GM19372 (cell line): Measurements from ENCODE around the gene OBI1.
"Not testable (repeated sequence)": the region's sequence is repeated elsewhere in the genome, so short reads cannot be mapped to it uniquely, and the experiment has no call there.

Experiments used
- ATAC-seq: cut with Tn5 transposase; IDR thresholded peaks from one replicate; pipeline ENCODE4 v1.9.1; 2021; ENCODE audit warnings: mild to moderate bottlenecking, low read depth, moderate library complexity; ENCODE audit not compliant: unreplicated experiment

Gene OBI1

GRCh38 chr13:78649997-78650716, 8.8 kb downstream of the OBI1 start:
- ATAC-seq, result no peak

- ATAC-seq, result not testable (repeated sequence)
Measured at GRCh38 chr13:78647109-78647678, 11.8 kb downstream of the OBI1 start.

DNA sequence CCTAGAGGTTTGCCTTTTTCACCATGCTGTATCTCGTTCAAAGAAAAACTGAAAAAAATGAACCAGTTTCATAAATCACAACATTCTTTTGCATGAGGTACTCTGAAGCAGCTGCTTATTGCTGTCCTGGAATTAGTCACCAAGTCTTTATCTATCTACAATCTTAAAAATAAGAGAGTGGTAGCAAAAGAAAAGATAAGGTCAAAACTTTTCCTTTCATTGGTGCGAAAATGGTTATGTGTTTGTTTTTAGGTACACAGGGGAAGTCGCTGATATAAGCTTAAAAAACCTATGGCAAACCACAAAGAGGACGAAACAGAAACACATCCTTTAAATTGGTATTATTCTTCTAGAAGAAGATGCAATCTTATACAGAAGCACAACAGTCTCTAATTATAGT, 20.7 kb downstream of the OBI1 start:
- ATAC-seq, result no peak

- no peak for ATAC-seq
Measured at GRCh38 chr13:78636495-78636894, 22.5 kb downstream of the OBI1 start.

- no peak for ATAC-seq
Measured at GRCh38 chr13:78632996-78633395, 26.0 kb downstream of the OBI1 start.

DNA sequence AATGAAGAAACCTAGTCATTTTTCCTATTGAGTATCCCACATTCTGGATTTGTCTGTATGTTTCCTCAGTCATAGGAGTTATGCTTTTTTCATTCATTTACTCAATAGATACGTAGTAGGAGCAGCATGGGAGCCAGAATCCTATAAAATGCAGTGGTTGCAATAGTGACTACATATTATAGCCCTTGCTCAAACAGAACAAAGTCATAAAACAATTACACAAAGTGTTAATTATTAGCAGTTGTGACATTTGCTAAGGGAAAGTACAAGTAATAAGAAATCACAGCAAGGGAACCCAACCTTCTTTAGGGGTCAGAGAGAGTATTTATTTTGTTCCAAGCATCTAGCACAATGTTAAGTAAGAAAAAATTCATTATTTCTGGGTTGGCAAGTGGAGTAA, 27.9 kb downstream of the OBI1 start:
- ATAC-seq, result no peak

DNA sequence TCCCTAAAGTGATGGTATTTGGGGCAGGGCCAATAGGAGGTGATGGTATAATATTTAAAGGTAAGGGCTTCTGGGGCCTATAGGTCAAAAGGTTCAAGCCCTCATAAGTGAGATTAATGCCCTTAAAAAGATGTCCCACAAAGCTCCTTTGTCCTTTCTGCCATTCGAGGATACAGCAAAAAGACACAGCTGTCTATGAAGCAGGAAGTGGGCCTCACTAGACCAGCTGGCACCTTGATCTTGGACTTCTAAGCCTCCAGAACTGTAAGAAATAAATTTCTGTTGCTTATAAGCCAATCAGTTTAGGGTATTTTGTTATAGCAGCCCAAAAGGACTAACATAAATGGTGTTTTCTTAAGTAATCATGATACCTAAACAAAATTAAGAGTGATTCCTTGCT, 28.4 kb downstream of the OBI1 start:
- ATAC-seq, result no peak

DNA sequence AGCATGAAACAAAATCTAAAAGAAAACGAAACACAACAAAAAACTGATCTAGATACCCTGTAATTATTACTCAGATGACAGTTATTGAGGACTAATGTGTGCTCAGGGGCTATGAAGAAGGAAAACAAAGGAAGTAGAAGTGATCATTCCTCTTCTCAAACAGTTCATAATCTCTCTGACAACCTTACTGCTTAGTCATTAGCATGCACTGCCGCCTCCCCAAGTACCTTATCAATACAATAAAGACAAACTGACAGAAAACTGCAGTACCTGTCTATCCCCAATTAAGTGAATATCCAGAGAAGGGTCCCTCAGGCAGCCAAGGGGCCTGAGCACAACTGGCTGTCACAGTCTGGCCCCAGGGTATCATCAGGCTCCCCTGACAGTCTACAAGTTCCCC, 33.6 kb downstream of the OBI1 start:
- ATAC-seq, result no peak

- ATAC-seq, result no peak
Measured at GRCh38 chr13:78623132-78623531, 35.8 kb downstream of the OBI1 start.

DNA sequence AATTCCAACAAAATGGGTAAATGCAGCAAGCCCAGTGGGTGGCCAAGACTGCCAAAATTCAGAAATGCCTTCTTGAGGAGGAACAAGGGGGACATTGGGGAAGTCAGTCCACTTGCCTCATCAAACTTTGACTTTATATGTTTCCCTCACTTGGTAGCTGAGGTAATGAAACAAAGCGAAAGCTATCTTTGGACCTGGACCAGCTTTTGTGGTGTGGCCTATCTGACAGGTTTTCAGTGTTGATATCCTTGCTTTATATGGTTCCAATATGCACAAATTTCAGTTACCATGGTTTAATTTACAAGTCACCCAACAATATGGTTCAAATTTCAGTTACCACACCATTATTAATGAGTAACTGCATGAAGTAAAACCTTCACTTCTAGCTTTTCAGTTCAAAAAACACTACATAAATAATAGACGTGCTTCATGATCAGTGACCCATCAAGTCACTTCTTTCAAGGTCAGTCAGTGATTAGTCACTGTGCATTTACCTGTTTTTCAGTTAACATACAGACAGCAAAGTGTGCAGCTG, 38.0 kb downstream of the OBI1 start:
- ATAC-seq, result no peak

- no peak for ATAC-seq
Measured at GRCh38 chr13:78618411-78618810, 40.5 kb downstream of the OBI1 start.

- no peak for ATAC-seq
Measured at GRCh38 chr13:78611040-78611439, 47.9 kb downstream of the OBI1 start.

DNA sequence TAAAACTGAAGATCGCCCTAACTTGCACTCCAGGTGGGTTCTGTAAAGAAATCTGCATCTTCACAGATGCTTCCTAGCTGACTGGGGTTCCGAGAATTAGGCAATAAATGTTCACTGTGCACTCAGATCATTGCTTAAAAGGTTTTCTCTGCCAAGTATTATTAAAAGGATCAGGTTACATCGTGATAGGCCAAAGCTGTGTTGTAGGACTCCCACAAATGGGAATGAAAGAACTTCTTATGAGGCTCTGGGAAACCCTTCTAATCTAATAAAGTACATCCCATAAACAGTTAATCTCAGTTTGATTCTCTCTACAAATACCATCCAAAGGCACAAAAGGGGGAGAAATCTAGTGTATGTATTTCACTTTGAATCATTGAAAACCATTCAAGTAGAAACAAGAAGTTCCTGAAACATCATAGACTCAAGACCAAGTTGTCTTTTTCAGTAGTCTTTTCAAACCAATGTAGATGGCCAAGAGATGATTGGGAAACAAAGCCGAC, 48.5 kb downstream of the OBI1 start:
- no peak for ATAC-seq

- ATAC-seq, result no peak
Measured at GRCh38 chr13:78609464-78610205, 49.3 kb downstream of the OBI1 start.

GRCh38 chr13:78608688-78609463, 50.1 kb downstream of the OBI1 start:
- no peak for ATAC-seq

- no peak for ATAC-seq
Measured at GRCh38 chr13:78608252-78608687, 50.7 kb downstream of the OBI1 start.

DNA sequence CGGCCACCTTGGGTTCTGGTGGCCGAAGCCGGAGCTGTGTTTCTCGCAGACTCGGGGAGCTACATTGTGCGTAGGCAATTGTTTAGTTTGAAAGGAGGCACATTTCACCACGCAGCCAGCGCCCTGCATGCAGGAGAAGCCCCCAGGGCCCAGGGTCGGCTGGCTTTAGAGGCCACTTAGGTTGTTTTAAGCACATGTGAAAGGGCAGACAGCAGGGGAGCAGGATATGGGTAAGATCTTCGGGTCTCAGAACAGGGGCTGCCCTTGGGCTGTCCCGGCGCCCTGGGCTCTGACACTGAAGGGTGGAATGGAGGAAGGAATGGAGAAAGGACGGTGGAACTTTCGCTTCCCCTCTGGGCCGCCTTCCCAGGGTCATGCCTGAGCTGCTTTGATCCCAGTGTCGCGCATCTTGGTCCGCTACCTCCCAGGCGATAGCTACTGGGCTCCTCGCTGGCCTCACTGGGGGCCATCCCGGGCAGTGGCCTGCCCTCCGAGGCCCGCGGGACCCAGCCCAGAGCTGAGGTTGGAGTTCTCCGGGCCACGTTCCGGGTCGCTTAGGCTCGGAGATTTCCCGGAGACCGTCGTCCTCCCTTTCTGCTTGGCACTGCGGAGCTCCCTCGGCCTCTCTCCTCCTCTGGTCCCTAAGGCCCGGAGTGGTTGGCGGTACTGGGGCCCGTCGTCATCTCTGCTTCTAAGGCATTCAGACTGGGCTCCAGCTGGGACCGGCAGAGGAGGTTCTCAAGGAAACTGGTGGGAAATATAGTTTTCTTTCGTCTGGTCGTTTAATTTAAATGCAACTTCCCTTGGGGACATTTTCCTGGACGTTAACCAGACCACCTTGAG, 51.3 kb downstream of the OBI1 start:
- no peak for ATAC-seq

- ATAC-seq, result no peak
Measured at GRCh38 chr13:78606471-78607408, 52.2 kb downstream of the OBI1 start.
